ENCODE measurements around the gene TAF4. TPM values are rescaled to one million over a fixed set of nuclear protein-coding genes. Genes with fewer than 3 reads are reported as not detected.
A peak's percentile ranks its signal among the peaks of the same experiment; 100 is the strongest.

Gene TAF4
- total and polyA plus RNA-seq, 2 of the 13 experiments (the other 11 are each of a cell fraction or from before 2014, with no cell fraction given): 5.9 to 12.0 TPM

DNA sequence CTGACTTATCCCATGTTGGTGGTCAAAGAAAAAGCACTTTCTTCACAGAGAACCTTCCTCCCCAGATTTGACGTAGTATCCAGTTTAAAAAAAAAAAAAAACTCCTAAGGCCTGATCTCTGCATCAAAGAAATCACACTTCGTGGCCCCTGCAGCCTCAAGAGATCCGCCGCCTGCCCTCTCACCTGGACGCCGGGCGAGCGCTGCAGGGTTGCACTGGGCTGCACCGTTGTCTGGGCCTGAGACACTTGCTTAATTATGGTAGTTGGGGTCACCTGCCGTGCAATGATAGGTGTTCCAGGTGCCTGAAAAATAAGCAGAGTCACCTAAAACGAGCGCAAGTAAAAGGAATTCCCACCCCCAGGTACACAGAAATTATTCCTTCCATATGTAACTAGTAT, 53.0 kb downstream of the TAF4 start:
- intact Hi-C loops (cut with micrococcal nuclease; ENCODE audit: unreplicated experiment) (loop anchor here (5.0 kb wide), 1 partner anchor 110 kb away; the partner anchor contains the start of gene LSM14B), in situ Hi-C loops (cut with HindIII; ENCODE audit: extremely low pct_ligation_motif_present, low pct_unique_long_range_greater_than_20kb) (loop anchor here (5.0 kb wide), 2 partner anchors 50 to 130 kb away; partner anchors contain the start of genes PSMA7 and SS18L1)
- ChIA-PET POLR2A (no interaction called here), CTCF (ENCODE audit: low intra/inter-chr PET ratio, low total read pairs) (interaction anchor here (2.8 to 3.7 kb wide), 2 partner anchors 123 to 144 kb away, joined by 46 to 48 read pairs; no protein-coding TSS in a partner anchor)
- H3K36me3 ChIP-seq (replicated peaks in 1 of 2; ENCODE audit: control insufficient read depth in 1 of 2, insufficient read depth in 2 of 2, low read length in 2 of 2): peaks cover 46 to 70% of the 10 kb centered on the region in 2 experiments
- H3K27ac ChIP-seq (ENCODE audit: extremely low read length, insufficient read depth, low read length): no peak overlapping the region
- H3K27me3 ChIP-seq (ENCODE audit: control insufficient read depth in 1 of 2, insufficient read depth in 2 of 2, low read length in 2 of 2): no peaks in the 10 kb centered on the region
- ATAC-seq (no peak), FAIRE-seq (no peak), DNase-seq (ENCODE audit: low spot score) (no peak)
- H3K4me2 ChIP-seq (ENCODE audit: low read depth, low read length): no peak overlapping the region
- TF ChIP-seq ZNF713 (CRISPR knock-in tag; IDR thresholded peaks at IDR 0.05) (no peak), CEBPB (IDR thresholded peaks at IDR 0.05; ENCODE audit: borderline replicate concordance, low read depth, low read length) (no peak)
- no peak overlapping the region for H3K9ac ChIP-seq (ENCODE audit: insufficient read depth, low read depth, low read length)
- no peaks in the 10 kb centered on the region for H3K9me3 ChIP-seq (ENCODE audit: low read length)
- no peak overlapping the region for H3K4me3 ChIP-seq (replicated peaks in 1 of 3; ENCODE audit: insufficient read depth in 1 of 3, low read depth in 2 of 3, low read length in 3 of 3)
- H2AFZ ChIP-seq (ENCODE audit: low read length): no peak overlapping the region
- no TSS peak for BruUV-seq (replicated peaks)
- peaks cover 27% of the 10 kb centered on the region for H3K79me2 ChIP-seq (ENCODE audit: insufficient read depth, low read length)
- 98% methylated on average over 12 of the region's 12 CpGs for WGBS (ENCODE audit: low lambda C conversion rate)
- peaks cover 11% of the 10 kb centered on the region for H4K20me1 ChIP-seq (ENCODE audit: insufficient read depth, low read length)
- 0 out of 2 replicates have a peak, but pooled peaks cover under 1% of the 10 kb centered on the region for H3K4me1 ChIP-seq (ENCODE audit: insufficient read depth, low read length)

DNA sequence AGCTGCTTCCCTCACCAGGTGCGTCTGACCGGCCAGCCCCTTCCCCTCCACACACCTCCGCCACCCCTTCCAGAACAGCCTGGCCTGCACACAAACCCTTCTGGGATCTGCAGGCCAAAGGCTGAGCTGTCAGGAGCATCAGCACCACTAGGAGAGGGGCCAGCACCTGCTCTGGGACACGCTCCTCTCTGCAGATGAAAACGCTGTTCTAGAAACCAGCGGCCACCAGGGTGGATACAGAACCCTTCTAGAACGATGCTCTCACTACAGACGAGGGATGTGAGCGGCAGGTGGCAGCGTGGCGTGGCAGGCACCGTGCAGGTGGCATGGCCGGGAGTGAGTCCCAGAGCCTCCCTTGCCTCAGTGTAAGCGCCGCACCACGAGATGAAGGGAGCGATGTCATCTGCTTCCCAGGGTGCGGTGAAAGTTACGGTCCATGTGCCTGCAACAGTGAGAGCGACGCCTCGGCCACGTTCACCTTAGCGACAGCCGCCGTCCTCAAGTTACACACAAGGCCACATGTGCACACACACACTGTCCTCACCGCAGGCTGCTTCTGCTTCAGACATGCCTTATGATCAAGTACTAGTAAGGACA, 53.6 kb downstream of the TAF4 start:
- Histone ChIP-seq H3K27ac (ENCODE audit: extremely low read length, insufficient read depth, low read length) (no peak overlapping the region), H3K79me2 (ENCODE audit: insufficient read depth, low read length) (peaks cover 25% of the 10 kb centered on the region), H4K20me1 (ENCODE audit: insufficient read depth, low read length) (peaks cover 11% of the 10 kb centered on the region), H3K27me3 (ENCODE audit: control insufficient read depth in 1 of 2, insufficient read depth in 2 of 2, low read length in 2 of 2) (no peaks in the 10 kb centered on the region), H3K4me3 (replicated peaks in 1 of 3; ENCODE audit: insufficient read depth in 1 of 3, low read depth in 2 of 3, low read length in 3 of 3) (no peak overlapping the region), H3K9me3 (ENCODE audit: low read length) (no peaks in the 10 kb centered on the region), H3K4me1 (ENCODE audit: insufficient read depth, low read length) (no peaks in the 10 kb centered on the region), H2AFZ (ENCODE audit: low read length) (no peak overlapping the region), H3K36me3 (replicated peaks in 1 of 2; ENCODE audit: control insufficient read depth in 1 of 2, insufficient read depth in 2 of 2, low read length in 2 of 2) (peaks cover 52 to 76% of the 10 kb centered on the region in 2 experiments), H3K9ac (ENCODE audit: insufficient read depth, low read depth, low read length) (no peak overlapping the region), H3K4me2 (ENCODE audit: low read depth, low read length) (no peak overlapping the region)
- intact Hi-C loops (cut with micrococcal nuclease; ENCODE audit: unreplicated experiment) (loop anchor here (1.0 to 5.0 kb wide), 4 partner anchors 53 to 145 kb away; partner anchors contain the start of genes LSM14B and TAF4), in situ Hi-C loops (cut with HindIII; ENCODE audit: extremely low pct_ligation_motif_present, low pct_unique_long_range_greater_than_20kb) (loop anchor here (5.0 kb wide), 2 partner anchors 50 to 130 kb away; partner anchors contain the start of genes PSMA7 and SS18L1)
- POLR2A ChIA-PET: interaction anchor here (1.8 to 1.9 kb wide), 2 partner anchors 55 to 125 kb away, joined by 13 to 15 read pairs; no protein-coding TSS in a partner anchor
- no peak for ATAC-seq
- TF ChIP-seq ZNF326 (CRISPR knock-in tag; IDR thresholded peaks at IDR 0.05; ENCODE audit: borderline replicate concordance): no peak
- TF ChIP-seq ZNF264 (CRISPR knock-in tag; IDR thresholded peaks at IDR 0.05): no peak
- TF ChIP-seq JUN (CRISPR knock-in tag; IDR thresholded peaks at IDR 0.05): no peak
- TF ChIP-seq ZNF557 (CRISPR knock-in tag; IDR thresholded peaks at IDR 0.05): no peak
- TF ChIP-seq AGO2 (optimal IDR thresholded peaks at IDR 0.05; ENCODE audit: low read depth, low read length): peak; percentile 17
- no peak for TF ChIP-seq FIP1L1 (IDR thresholded peaks at IDR 0.05; ENCODE audit: borderline replicate concordance, insufficient read depth, low read depth, low read length)
- TF ChIP-seq, protein P1, sequence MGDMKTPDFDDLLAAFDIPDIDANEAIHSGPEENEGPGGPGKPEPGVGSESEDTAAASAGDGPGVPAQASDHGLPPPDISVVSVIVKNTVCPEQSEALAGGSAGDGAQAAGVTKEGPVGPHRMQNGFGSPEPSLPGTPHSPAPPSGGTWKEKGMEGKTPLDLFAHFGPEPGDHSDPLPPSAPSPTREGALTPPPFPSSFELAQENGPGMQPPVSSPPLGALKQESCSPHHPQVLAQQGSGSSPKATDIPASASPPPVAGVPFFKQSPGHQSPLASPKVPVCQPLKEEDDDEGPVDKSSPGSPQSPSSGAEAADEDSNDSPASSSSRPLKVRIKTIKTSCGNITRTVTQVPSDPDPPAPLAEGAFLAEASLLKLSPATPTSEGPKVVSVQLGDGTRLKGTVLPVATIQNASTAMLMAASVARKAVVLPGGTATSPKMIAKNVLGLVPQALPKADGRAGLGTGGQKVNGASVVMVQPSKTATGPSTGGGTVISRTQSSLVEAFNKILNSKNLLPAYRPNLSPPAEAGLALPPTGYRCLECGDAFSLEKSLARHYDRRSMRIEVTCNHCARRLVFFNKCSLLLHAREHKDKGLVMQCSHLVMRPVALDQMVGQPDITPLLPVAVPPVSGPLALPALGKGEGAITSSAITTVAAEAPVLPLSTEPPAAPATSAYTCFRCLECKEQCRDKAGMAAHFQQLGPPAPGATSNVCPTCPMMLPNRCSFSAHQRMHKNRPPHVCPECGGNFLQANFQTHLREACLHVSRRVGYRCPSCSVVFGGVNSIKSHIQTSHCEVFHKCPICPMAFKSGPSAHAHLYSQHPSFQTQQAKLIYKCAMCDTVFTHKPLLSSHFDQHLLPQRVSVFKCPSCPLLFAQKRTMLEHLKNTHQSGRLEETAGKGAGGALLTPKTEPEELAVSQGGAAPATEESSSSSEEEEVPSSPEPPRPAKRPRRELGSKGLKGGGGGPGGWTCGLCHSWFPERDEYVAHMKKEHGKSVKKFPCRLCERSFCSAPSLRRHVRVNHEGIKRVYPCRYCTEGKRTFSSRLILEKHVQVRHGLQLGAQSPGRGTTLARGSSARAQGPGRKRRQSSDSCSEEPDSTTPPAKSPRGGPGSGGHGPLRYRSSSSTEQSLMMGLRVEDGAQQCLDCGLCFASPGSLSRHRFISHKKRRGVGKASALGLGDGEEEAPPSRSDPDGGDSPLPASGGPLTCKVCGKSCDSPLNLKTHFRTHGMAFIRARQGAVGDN (CRISPR knock-in tag; IDR thresholded peaks at IDR 0.05): peak; percentile 10; the same call in 1 of the 2 replicates
- no peak for TF ChIP-seq SNAPC2 (CRISPR knock-in tag; IDR thresholded peaks at IDR 0.05)
- BruUV-seq (replicated peaks): no TSS peak
- CTCF ChIA-PET (ENCODE audit: low intra/inter-chr PET ratio, low total read pairs): interaction anchor here (1.6 to 3.7 kb wide), 4 partner anchors 124 to 198 kb away, joined by 3 to 48 read pairs (median 30); no protein-coding TSS in a partner anchor
- DNase-seq (ENCODE audit: low spot score): no peak
- FAIRE-seq: no peak
- 99% methylated on average over 27 of the region's 27 CpGs for WGBS (ENCODE audit: low lambda C conversion rate)

All from HepG2 (cell line).